Measurements from ENCODE around the gene ANXA2.
"Not testable (repeated sequence)": the region's sequence is repeated elsewhere in the genome, so short reads cannot be mapped to it uniquely, and the experiment has no call there.

ANXA2 gene

GRCh38 chr15:60408463-60408981 lies 10.7 kb upstream of the ANXA2 start:
- DNase-seq = no peak

DNA sequence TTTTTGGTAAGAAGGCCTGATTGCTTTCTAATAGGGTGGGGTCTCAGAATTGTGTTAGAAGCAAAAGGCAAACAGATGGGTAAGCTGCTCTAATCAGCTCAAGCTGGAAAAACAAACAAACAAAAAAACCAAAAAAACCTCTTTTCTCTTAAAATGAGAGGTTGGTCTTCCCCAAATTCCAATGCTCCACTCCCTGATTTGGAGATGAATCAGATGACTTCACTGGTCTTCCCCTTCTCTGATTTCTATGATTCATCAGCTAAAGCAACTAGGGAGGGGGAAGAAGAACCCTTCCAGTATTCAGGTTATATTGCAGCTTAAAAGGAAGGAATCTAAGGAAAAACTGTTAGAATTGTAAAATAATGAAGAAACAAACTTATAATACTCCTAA lies 9.6 kb upstream of the ANXA2 start:
- DNase-seq = no peak

DNA sequence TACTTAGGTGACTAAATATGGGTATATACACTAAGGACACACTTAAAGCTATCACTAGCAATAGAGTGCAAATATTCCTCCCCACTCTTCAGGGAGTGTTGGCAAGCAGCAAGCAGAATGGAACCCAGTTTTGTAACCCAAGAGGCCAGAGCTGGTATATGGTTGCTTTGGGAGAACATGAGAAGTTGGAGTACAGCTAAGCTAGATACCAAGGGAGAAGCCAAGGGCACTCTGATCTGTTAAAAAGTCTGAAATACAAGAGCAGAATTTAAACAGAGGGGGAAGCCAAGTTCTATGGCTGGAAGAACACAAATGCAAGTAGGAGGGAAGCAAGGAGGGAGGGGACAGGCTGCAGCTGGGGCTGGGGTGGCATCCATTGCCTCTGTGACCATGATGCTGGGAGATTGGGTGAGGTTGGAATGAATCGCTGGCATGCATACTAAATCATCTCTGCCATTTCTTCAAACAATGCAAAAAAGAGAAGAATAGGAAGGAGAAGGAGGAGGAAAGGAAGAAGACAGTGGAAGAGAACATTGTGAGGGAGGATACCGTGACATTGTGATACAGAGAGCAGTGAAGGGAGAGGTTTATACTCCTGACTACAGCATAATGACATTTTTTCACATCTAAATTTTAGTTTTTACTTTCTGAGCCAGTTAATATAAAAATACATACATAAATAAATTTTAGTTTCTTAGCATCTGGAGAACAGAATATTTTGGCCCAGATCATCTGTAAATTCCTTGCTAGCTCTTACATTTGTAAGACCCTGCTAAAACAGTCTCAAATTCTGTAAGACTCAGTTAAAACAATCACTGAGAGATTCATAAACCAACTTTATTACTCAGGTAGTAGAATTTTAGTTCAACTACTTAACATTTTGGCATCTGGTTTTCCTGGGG lies 9.0 kb upstream of the ANXA2 start:
- DNase-seq = no peak

- no peak for DNase-seq
Observed at GRCh38 chr15:60405399-60405798, 7.6 kb upstream of the ANXA2 start.

DNA sequence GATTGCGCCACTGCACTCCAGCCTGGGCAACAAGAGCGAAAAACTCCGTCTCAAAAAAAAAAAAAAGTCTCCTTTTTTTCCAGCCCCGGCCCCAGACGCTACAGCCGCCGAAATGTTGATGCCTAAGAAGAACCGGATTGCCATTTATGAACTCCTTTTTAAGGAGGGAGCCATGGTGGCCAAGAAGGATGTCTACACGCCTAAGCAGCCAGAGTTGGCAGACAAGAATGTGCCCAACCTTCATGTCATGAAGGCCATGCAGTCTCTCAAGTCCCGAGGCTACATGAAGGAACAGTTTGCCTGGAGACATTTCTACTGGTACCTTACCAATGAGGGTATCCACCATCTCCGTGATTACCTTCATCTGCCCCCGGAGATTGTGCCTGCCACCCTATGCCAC lies 6.6 kb upstream of the ANXA2 start:
- not testable (repeated sequence) for DNase-seq

- no peak for DNase-seq
Observed at GRCh38 chr15:60400944-60401343, 3.2 kb upstream of the ANXA2 start.

DNA sequence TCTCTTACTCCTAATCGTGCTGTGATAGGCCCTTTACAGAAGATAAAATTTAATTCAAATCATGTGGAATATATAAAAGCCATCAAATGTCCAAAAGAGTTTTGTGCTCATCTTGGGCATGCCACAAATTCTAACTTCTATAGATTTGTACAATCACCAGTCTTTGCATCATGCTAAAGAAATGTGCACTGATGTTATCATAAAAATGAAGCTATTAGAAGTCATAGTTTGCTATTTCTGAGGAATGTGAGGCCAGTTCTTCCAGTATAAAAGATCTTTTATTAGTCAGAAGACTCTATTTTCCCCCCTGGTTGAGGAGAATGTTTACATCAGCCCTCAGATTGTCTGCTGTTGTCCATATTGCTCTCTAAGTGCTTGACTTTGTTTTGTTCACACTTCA lies 2.1 kb upstream of the ANXA2 start:
- DNase-seq = no peak

DNA sequence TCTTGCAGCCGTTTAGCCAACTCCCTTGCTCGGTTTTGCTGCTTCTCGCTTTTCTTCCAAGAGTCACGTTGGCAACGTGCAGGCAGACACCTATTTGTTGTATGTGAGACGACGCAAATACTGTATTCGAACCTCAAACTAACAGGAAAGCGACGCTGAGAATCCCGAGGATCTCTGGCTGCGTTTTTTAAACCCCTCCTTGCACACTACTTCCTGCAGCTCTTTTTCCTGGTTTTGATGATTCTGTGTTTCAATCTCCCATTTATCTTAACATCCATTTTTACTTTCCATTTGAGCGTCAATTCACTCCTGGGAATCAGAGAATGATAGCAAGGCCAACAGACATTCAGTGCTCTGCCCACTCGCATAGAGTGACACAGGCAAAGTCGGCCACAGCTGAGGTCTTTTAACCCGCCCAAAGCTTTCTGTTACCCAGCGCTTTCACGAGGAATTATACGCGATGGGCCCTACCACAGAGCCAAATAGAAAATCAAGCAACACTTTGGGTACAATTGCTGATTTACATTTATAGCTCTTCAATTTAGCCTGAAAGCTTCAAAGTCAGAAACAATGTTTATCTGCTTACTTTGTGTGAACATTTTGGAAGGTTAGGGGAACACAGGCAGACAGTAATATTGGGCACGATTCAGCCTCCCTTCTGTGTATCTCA lies 1.6 kb upstream of the ANXA2 start:
- DNase-seq = no peak

DNA sequence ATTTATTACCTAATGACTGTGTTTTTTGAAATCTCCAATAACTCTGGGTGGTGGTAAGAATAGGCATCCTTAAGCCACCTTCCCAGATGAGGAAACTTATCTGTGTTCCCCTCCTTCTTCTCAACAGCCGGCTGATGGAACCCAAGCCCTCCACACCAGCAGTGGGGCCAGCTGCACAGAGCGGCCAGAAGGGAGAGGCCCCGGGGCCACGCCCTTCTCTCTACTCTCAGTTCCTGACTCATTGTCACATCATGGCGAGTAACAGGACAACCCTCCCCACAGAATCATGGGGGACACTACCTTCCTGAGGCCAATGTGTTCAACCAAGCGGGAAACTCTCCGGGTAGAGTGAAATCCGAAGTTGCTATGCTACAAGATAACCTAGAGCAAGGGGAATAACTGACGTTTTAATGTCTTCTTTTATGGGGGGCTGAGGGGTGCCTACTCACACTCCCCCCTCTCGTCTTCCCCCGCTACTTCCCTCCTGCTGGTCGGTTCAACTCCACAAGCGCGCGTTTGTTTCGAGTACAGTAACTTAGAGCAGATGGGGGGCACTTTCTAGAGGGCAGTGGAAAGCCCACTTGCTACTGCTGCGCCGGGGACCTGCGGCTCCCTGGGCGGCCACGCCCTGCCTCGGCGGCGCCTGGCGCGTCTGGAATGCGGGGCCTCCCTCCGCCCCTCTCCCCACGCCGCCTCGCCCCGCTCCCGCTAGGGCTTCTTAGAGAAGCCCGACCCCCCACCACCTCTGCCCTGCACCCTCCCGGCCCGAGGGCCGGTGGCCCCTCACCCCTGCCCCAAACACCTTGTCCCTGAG lies 621 bp downstream of the ANXA2 start:
- peak; percentile 23 for DNase-seq

DNA sequence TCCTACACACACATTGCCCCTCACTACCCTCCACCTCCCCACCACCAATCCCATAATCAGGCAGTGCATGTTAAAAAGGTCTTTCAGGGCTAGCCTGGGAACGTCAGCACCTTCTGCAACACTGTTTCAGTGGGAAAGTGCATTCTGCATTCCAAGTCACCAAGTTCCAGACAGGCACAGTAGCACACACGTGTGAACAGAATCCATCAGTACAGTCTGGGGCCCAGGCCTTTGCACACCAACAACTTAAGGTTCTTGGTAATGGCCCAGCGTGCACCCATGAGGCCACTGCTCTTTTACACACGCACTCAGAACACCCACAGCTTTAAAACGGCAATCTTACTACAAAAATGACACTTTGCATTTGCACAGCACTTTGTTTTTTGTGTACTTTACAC lies 1.2 kb downstream of the ANXA2 start:
- DNase-seq = no peak

- DNase-seq = no peak
Observed at GRCh38 chr15:60396100-60396499, 1.7 kb downstream of the ANXA2 start.

DNA sequence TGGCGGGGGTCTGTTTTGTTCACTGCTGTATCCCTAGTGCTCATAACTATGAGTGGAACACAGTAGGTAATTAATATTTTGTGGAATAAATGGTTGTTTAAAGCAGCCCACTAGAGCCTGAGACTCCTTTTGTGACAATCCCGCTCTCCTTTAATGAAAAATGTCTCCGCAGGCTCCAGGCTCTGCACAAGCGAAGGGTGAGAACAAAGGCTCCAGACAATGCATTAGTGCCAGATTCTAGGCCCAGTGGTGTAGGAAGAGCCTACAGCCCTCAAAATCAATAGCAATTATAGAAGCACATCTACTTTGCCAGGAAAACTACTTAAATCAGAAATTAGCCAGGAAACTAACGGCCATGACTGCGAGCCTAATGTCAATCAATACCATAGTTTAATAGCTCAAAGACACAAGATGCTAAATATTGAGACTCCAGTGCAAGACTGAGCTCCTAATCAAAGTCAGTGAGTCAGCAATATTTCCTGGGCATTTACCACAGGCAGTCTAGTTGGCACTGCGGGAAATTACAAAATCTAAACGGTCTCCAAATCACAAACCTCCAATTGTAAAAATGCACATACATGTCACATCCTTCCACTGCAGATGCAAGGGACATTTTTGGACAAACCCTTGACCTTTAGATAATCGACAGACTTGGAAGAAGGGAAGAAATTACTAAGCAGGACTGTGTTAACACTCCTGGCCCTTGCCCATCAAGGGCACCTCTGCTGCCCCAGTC lies 2.3 kb downstream of the ANXA2 start:
- no peak for DNase-seq

DNA sequence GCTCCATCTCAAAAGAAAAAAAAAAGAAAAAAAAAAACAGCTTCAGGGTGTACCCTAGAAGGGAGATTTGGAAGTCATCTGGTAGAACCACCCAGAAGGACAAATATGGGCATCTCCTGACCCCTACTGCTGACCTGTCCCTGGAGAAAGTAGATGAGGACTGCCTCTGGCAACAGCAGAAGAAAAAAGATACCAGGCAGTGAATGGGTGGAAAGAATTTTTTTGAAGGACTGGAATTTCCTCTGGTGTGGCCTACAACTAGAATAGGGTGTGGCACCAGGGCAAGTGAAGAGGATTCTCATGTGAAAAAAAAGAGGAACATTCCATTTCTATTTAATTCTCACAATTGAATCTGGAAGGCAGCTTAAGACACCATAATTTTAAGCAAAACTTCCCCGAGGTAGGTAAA lies 3.1 kb downstream of the ANXA2 start:
- no peak for DNase-seq

GRCh38 chr15:60392986-60393790 lies 4.6 kb downstream of the ANXA2 start:
- peak; percentile 69 for DNase-seq

GRCh38 chr15:60392601-60392985 lies 5.2 kb downstream of the ANXA2 start:
- peak; percentile 22 for DNase-seq

DNA sequence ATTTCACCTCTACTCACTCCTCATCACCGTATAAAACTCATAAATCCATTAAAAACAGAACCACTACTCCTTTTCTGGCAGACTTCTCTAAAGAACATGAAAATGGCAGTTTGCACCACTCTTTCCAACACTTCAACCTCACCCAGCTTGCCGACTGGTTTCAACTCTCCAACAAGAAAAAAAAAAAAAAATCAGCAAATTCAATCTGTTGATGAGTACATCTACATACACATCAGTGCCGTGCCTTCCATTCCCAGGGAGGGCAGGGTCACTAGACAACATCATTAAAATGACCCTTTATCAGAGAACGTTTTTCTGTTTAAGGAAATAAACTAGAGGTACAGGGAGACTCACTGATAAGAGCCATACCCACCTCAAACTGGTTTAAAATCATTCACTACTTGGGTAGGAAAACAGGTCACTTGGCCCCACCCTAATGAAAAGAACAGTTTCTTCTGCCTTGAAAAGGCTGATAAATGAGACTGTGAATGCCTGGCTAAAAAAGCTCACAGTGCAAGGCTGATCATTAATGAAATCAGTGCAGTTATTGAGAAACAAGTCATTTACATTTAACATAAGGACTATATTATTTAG lies 6.0 kb downstream of the ANXA2 start:
- DNase-seq = no peak

DNA sequence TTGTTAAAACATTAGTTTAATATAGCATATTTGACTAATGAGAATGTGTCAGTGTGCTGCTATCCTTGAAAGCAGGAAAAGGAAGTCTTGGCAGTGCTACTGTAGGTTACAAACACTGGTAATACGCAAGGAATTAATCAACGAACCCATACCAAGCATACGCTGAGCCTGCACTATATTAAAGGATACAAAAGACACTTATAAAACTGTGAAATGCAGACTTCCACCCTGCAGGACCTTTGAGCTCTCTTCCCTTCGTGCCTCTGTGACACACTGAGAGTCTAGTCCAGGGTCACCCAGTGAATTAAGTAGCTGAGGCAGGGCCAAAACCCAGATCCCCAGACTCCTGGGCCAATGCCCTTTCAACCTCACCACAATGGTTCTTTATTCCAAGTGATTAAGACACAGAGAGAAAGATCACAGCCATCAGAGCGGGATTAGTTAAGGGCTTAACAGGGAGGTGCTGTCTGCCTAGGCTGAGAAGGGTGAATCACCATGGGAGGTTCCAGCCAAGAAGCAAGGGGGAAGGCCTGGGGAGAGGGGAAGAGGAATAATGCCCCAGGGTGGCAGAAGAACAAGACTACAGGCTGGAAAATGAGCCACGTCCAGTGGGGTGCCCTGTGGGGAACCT lies 6.8 kb downstream of the ANXA2 start:
- DNase-seq = no peak

DNA sequence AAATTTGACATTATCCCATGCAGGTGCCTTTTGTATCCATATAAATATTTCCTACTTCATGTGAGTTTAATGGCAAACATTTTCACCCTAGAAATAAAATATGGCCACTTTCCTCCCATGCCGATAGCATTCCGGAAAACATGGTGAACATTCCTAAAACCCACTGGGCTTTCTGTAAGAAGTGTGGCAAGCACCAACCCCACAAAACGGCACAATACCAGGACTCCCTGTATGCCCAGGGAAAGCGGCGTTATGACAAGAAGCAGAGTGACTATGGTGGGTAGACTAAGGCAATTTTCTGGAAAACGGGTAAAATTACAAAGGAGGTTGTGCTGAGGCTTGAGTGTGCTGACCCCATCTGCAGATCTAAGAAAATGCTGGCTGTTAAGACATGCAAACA lies 7.6 kb downstream of the ANXA2 start:
- DNase-seq = no peak

- no peak for DNase-seq
Observed at GRCh38 chr15:60389261-60390077, 8.3 kb downstream of the ANXA2 start.

DNA sequence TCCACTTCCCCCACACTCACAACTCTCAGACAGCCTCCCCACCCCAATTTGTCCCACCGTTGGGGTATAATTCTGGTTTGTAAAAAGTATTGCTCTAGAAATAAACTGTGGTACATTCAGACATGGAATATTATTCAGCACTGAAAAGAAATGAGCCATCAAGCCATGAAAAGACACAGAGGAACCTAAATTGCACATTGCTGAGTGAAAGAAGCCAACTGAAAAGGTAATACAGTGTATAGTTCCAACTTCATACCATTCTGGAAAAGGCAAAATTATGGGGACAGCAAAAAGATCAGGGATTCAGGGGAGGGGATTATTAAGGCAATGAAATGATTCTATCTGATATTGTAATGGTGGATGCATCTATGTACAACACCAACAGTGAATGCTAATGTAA lies 10.5 kb downstream of the ANXA2 start:
- no peak for DNase-seq
